HEK293 (cell line): Measurements from ENCODE around the gene MRPL9.

Experiments
- KLF1 ChIP-seq: fragments of 450-650 bp; formaldehyde crosslinking; IDR thresholded peaks from 2 replicates; pipeline ENCODE4 v1.5.1; 2016; ENCODE audit warnings: missing biosample characterization, missing genetic modification characterization
- YY1 ChIP-seq: fragments of 450-650 bp; formaldehyde crosslinking; IDR thresholded peaks from 2 replicates; pipeline ENCODE4 v1.5.1; 2018; ENCODE audit warnings: missing biosample characterization, missing genetic modification characterization

DNA sequence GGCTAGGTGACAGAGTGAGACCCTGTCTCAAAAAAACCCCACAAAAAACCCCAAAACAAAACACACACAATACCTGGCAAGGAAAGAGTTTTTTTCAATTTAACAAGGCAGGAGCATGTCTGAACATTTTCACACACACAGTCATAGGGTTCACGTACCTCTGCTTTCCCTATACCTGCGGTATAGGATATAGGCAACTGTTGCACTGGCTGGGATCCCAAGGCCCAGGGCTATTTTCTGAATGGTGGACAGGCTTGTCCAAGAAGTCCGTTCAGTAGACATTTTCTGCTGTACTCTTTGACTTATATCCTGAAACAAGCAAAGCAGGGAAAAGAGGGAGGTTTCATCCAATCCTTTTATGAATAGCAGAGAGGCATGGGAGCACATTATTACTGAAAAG lies 19.4 kb upstream of the MRPL9 start:
- TF ChIP-seq YY1 (tag by site-specific recombination) (no peak), KLF1 (tag by site-specific recombination) (no peak)
